Activated gamma-delta T cell treated with anti-CD3 and anti-CD28 coated beads, Interleukin-2, amount 50 U/mL, for 16 hours (primary cell): ENCODE measurements around the gene CLEC16A.

Experiments used
- DNase-seq: peaks from one replicate; pipeline ENCODE4 v3.0.0-alpha.2; 2020; ENCODE audit warnings: low read depth

The CLEC16A gene

DNA sequence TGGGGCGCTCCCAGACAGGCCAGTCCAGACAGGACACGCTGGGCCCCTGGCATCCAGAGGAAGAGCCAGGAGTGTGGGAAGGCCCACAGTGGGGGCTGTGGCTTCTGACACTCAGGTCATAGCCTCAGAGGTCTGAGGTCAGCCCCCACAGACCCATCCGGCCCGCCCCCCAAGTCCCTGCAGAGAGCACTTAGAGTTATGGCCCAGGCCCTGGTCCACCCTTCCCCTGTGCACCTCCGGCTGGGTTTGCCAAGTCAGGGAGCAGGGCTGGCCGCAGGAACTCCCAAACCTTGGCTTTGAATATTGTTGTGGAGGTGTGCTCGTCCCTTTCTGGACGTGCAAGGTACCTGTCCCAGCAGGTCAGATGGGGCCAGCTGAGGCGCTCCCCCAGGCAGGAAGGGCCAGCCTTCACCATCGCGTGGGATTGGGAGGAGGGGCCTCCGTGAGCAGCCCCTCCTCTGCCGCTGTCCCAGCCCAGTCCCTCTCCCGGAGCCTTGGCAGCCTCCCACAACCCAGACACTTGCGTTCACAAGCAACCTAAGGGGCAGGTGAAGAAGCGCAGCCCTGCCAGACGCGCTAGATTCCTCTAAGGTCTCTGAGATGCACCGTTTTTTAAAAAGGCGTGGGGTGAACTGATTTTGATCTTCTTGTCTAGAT lies 237.0 kb downstream of the CLEC16A start:
- no peak for DNase-seq

DNA sequence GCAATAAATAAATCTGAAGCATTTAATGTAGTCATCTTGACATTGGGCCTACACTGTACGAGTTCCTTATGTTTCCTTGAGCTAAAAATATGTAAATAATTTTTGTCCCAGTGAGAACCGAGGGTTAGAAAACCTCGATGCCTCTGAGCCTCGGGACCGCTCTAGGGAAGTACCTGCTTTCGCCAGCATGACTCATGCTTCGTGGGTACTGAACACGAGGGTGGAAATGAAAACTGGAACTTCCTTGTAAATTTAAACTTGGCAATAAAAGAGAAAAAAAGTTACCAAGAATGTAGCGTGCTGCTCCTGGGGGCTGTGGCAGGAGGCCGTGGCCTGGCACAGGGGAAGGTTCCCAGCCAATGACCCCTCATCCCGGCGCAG lies 237.5 kb downstream of the CLEC16A start:
- DNase-seq = no peak

DNA sequence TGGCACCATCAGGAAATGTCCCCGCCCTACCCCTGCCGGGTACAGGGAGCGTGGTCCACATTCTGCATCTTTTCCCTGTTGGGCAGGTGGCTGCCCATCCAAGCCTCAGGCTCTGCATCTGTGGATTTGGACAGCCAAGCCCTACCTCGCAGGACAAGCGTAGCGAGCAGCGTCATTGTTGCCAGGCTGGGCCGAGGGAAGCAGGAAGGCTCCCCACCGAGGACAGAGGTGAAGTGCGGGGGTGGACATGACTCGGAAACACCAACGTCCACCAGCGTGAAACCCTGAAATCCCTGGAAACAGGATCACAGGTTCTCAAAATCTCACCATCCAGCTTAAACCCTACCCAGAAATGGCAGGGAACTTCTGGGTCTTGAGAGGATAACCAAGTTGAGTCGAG lies 238.0 kb downstream of the CLEC16A start:
- no peak for DNase-seq

DNA sequence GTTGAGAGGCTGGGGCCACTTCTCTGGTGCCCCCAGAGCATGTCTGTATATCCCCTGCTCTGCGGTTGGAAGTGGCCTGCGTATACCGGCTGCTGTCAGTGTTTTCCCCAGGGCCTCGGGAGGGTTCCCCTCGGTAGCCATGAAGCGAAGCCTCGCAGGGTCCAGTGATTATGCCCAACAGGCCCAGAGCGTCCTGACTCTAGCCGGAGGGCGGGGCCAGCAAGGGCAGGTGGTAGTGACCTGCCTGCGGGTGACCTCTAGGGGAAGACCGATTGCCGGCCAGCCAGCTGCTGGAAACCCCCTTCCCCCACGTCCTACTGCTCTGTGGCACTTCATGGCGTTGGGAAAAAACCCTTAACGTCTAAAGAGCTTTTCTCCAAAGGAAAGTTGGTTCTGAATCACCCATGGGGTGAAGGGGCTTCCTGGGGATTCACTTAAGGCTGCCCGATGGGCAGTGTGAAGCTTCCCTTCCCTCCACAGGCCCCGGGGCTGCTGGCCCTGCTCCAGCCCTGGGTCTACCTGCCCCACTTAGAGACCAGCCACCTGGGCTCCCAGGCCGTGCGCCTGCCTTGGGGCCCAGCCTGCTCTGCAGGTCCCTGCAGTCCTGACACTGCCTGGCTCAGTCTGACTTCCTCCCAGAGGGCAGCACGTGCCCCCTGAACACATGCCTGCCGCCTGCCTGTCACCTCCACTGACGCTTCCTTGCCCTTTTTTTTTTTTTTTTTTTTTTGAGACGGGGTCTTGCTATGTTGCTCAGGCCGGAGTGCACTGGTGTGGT lies 238.9 kb downstream of the CLEC16A start:
- no peak for DNase-seq

DNA sequence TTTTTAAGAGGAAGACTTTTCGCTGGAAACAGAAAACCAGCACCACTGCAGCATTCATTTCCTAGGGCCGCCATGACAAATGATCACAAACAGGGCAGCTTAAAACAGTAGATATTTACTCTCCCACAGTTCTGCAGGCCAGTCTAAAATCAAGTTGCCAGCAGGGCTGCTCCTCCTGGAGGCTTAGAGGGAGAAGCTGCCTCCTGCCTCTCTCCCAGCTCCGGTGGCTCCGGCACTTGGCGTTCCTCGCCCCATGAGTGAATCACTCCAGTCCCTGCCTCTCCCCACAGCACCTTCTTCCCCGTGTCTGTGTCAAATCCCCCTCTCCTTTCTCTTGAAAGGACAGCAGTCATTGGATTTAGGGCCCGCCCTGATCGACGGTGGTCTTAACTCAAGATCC lies 239.6 kb downstream of the CLEC16A start:
- DNase-seq = no peak

DNA sequence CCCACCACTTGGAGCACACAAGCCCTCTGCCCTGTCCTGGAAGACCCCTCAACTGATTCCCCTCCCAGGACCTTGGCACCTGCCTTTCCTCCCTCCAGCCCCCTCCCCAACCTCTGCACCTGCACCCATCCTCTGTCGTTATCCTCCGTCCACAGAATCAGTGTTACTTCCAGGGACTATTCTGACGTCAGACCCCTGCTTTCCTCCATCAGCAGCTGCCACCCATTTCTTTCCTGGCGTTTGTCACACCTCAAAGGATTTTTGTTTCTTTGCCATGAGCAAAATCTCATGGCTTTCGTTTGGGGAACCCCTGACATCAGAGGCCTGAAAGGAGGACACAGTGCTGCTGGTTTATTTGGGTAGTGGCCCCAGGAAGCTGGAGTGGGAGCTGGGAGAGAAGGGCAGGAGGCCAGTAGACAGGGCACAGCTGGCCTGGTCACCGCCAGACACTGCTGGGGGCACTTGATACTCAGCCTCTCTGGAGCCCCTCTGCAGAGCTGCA lies 243.2 kb downstream of the CLEC16A start:
- DNase-seq = no peak

DNA sequence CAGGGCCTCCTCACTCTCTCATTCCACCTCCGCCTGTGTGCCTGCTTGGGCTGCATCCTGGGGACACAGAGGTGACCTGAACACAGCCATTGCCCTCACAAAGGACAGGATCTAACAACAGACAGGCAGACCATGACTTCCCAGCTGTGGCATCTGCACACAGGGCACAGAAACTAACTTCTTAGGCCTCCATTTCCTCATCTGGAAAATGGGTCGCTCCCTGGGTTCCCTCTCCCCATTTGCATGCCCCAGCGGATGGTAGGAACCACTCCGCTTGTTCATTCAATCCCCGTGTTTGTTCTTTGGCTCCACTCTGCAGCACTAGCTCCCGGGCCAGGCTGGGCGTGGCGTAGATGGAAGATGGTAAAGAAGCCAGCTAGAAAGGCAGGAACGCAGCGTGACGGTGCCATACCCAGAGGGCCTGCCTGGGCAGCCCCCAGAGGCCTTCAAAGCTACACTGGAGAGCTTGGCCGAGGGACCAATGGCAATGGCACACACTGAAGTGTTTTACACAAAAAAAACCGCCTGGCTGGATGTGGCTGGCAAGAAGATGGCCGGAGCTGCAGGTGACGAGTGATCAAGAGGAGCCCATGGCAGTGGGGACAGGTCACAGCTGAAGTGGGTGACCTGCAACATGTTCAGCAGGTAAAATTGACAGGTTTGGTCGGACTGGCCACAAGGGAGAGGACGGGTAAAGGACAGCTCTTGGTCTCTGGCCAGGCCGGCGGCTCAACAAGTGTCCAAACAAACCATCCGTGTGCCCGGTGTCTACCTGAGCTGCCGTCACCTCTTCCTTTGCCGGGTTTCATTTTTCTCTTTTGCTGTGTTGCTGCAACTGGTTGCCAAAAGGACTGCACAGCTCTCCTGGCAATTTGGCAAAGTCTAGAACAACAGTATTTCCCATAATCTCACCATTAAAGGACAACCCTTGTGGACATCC lies 244.7 kb downstream of the CLEC16A start:
- no peak for DNase-seq

DNA sequence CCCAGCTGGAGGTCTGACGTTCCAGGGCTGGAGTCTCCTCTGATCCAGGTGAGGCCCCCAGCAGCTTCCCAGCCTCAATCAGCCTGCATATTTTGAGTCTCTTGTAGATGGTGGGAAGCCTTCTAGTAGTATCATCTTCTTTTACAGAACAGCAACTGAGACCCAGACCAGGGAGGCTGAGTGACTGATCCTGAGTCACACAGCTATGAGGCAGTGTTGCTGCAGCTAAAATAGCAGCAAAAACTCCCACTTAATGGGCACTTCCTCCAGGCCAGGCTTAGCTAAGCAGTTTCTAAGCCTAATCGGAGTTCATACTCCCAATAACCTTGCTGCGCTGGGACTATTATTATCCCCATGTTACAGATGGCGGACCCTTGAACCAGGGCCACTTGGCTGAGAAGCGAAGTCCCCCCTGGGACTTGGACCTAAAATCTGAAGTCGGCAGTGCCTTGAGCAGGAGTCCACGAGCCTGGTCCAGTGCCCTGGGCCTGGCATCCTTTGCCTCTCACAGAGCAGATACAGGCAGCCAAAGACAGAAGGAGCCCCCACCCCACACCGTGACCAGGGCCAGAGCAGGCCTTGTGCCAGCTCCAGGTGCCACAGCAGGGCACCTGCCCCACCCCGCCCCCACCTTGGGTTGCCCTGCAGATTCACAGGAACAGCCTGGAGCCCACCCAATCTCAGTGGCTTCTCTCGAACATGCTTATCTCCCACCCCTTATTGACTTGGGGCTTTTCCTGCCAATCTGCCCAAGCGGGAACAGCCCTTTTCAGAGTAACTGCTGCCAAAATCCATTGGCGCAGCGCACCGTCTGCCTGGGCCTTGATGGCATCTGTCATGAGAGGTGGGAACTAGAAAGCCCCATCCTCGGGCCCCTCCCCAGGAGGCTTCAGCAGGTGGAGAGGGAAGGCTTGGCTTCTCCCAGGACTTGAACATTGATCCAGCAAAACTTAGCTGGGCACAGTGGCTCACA lies 246.5 kb downstream of the CLEC16A start:
- DNase-seq = no peak

DNA sequence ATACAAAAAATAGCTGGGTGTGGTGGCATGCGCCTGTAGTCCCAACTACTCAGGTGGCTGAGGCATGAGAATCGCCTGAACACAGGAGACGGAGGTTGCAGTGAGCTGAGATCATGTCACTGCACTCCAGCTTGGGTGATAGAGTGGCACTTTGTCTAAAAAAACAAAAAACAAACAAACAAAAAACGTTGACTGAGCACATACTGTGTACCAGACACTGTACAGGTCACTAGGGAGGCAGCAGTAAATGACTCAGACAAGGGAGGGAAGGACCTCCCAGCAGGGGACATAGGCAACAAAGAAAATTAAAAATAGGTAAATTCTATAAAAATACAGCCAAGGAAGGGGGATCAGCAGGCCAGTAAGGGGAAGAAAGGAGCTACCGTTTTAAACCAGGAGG lies 247.3 kb downstream of the CLEC16A start:
- no peak for DNase-seq

DNA sequence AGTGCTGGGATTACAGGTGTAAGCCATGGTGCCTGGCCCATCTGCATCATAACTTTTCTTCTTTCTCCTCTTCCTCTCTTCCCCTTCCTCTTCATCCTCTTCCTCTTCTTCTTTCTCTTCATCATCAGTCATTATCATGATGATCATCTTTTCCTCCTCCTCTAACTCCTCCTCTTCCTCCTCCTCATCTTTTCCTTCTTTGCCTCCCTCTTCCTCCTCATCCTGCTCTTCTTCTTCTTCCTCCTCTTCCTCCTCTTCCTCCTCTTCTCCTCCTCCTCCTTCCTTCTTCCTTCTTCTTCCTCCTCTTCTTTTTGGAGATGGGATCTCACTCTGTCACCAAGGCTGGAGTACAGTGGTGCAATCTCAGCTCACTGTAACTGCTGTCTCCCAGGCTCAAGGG lies 249.1 kb downstream of the CLEC16A start:
- DNase-seq = no peak

DNA sequence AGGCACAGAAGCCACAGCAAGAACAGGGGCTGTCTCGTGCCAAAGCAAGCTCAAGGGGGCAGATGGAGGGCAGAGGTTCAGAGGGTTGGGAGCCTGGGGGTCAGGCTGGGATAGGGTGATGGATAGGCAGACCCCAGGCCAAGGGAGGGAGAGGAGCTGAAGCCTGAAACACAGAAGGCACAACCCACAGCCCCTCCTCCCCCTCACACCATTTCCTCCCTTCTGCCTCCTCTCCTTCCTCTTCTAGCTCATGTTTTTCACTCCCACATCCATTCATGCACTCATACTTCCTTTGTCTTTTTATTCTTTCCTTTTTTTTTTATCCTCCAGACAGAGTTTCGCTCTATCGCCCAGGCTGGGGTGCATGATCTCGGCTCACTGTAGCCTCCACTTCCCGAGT lies 250.5 kb downstream of the CLEC16A start:
- no peak for DNase-seq

DNA sequence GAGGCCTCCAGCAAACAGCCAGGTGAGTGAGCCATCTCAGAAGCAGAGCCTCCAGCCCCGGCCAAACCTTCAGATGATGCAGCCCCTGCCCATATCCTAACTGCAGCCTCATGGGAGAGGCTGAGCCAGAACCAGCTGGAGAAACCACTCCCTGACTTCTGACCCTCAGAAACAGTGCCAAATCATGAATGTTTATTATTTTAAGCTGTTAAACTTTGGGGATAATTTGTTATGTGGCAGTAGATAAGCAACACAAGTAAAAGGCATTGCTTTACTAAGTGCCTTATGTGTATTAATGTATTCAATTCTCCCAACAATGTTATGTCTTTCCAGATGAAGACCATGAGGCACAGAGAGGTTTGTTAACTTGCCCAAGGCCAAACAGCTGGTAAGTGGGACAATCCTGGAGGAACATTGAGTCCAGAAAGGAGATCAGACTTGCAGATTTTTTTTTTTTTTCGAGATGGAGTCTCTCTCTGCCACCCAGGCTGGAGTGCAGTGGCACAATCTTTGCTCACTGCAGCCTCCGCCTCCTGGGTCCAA lies 252.0 kb downstream of the CLEC16A start:
- DNase-seq = no peak

DNA sequence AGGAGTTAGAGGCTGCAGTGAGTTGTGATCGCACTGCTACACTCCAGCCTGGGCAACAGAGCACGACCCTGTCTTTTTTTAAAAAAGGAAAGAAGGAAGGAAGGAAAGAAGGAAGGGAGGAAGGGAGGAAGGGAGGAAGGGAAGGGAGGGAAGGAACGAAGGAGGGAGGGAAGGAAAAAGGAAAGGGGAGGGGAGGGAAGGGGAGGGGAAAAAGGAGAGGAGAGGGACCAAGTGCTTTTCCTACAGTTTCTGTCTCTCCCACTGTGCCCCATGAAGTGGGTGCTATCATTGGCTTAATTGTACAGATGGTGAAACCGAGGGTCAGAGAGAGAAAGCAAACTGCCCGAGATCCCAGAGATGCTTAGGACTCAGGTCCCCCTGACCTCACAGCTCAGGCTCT lies 254.0 kb downstream of the CLEC16A start:
- no peak for DNase-seq

DNA sequence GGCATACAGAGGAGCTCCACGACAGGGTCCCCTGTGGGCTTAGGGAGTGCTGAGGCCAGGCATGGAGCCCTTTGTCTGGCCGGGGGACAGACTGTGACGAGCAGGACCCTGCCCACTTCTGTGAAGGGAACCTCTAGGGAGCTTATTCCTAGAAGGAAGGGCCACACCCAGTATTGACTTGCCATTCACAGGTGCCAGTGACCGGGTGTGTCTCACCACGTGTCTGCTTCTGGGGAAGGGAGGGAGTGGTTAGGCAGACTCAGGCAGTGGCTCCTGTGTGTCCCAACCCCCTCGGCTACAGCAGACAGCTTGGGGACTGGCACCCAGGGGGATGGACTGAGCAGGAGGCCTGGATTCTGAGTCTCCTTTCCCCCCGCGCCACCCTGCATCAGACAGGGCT lies 254.5 kb downstream of the CLEC16A start:
- no peak for DNase-seq

DNA sequence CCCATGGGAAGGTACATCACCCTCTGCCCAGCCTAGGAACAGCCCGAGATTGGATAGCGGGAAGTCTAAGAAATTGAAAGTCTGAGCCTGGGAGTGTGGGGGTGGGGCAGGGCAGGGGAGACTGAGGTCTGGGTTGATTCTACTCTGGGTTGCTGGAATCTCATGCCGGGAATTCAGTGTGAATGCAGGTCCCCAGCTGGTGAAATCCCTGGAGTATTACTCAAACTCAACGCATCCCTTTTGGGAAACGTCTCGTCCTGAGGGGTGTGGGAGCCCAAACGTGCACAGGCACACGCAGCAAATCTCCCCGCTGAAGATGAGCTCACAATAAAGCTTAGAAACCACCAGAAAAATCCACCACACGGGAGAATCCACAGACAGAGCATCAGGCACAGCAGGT lies 256.2 kb downstream of the CLEC16A start:
- no peak for DNase-seq

DNA sequence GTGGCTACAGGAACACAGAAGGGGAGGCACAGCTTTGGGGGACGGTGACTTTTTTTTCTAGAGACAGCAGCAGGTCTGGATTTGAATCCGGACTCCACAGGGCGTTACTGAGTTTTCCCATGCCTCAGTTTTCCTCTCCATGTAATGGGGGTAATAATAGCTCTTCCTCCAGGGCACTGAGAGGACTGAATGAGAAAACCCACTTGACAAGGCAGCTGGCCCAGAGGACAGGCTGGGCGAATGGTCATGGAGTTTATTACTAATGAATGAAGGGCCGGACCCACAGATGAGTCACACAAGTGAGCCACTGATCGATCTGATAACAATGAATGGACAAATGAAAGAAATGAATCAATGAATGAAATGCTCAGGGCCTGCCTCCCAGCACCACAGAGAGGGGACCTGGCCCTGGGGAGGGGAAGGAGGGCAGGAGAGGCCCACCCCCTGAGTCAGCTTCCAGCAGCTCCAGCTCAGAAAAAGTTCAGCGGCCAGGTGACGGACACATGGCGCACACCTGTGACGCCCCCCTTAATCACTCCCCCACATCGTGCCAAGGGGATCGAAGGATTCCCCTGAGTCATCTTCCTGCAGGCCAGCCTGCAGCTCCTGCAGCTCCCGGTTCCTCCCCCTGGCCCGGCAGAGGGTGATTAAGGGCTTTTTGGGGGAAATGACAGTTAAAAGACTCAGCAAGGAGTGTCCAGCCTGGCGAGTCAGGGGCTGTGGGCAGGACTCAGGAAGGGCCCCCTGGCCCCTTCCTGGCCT lies 257.3 kb downstream of the CLEC16A start:
- DNase-seq = no peak

DNA sequence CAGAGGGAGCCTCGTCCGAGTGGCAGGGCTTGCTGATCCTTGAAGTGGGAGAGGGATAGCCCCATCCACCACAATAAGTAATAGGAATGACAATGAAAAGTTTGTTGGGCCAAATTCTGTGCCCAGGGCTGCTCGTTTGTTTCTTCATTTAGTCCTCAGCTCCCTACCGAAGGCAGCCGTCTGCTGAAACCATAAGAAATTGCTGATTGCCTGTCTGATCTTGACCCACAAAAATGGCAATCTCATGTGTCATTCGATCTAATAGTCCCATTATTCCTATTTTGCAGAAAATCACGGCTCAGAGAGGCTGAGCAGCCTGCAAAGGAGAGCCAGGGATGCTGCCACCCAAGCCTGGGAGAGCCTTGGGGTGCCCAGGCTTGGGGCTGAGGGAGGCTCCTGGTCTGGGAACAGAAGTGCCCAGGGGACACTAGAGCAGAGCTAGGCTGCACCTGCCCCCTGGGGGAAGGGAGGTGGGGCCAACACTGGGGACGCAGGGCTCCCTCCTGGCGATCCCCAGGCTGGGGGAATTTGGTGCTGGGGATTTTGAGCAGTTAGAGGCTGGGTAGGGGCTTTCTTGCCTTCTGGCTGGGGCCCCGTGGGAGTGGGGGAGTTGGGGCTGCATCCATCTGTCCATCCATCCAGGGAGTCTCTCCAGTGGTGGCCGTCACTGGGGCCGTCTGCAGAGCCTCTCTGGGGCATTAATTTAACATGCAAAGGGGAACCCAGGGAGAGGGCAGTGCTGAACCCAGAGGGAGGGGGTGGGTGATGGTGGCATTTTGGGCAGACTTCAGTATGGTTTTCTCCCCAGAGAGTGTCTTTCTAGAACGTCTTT lies 258.1 kb downstream of the CLEC16A start:
- no peak for DNase-seq

DNA sequence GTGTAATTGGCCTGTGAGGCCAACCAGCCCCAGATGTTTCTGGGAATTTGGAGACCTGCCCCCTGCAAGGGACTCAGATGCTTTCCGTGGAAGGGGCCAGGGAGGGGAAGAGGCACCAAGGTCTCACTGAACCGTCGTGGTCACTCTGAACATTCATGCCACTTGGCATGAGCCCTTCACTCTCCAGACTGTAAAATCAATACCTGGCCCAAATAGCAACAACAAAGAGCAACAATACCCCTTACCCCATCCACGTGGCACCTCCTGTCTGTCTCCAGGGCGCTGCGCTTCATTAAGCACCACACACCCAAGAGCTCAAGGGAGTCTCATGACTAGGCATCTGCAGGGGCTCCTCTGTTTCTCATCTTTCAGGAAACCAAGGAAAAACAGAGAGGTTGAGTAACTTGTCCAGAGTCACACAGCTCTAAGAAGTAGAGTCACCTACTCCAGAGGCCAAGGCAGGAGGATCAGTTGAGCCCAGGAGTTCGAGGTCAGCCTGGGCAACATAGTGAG lies 258.8 kb downstream of the CLEC16A start:
- no peak for DNase-seq

DNA sequence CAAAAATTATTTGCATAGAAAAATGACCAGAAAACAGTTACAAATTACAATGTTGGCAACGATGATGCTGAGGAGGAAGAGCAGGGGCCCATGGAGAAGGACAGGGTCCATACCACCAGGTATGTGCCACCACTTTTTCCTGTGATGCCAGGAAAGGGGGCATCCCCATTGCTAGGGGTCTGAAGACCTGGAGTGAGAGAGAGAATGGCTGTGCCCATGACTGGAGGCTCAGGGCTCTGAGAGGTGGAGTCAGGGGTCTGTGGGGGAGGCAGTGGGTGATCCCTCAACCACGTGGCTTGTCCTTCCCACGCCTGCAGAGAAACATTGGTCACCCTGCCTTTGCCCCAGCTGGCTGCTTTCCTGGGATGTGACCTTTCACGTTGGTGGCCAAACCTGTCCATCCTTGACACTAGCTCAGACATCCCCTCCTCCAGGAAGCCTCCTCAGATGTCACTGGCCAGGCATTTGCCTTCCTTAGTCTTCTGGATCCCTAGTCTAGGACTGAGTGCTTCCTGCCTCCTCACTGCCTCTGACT lies 260.2 kb downstream of the CLEC16A start:
- DNase-seq = no peak
